HG02943 (cell line): ENCODE data around the gene NUCB2.
A peak's percentile ranks its signal among the peaks of the same experiment; 100 is the strongest.
"Not testable (repeated sequence)": the region's sequence is repeated elsewhere in the genome, so short reads cannot be mapped to it uniquely, and the experiment has no call there.

Source experiments
- ATAC-seq: cut with Tn5 transposase; IDR thresholded peaks from one replicate; pipeline ENCODE4 v1.9.1; 2021; ENCODE audit warnings: mild to moderate bottlenecking, low read depth, moderate library complexity; ENCODE audit not compliant: unreplicated experiment

NUCB2 gene

GRCh38 chr11:17276236-17277023, at the start of gene NUCB2:
Gene NUCB2, plus strand, starts transcription at chr11:17276739. Its CDS starts 18,585 bp downstream, at chr11:17295324.
- peak; percentile 95 for ATAC-seq

DNA sequence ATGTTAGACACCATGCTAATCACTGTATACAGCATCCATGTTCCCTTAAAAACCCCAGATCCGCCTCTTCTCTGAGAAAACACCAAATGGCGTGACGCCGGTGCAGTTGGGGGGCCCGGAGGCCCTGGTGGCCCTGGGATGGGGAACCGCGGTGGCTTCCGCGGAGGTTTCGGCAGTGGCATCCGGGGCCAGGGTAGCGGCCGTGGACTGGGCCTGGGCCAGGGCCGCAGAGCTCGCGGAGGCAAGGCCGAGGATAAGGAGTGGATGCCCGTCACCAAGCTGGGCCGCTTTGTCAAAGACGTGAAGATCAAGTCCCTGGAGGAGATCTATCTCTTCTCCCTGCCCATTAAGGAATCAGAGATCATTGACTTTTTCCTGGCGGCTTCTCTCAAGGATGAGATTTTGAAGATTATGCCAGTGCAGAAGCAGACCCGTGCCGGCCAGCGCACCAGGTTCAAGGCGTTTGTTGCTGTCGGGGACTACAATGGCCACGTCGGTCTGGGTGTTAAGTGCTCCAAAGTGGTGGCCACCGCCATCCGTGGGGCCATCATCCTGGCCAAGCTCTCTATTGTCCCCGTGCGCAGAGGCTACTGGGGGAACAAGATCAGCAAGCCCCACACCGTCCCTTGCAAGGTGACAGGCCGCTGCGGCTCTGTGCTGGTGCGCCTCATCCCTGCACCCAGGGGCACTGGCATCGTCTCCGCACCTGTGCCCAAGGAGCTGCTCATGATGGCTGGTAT, 48.2 kb upstream of the NUCB2 start:
- ATAC-seq = not testable (repeated sequence)

DNA sequence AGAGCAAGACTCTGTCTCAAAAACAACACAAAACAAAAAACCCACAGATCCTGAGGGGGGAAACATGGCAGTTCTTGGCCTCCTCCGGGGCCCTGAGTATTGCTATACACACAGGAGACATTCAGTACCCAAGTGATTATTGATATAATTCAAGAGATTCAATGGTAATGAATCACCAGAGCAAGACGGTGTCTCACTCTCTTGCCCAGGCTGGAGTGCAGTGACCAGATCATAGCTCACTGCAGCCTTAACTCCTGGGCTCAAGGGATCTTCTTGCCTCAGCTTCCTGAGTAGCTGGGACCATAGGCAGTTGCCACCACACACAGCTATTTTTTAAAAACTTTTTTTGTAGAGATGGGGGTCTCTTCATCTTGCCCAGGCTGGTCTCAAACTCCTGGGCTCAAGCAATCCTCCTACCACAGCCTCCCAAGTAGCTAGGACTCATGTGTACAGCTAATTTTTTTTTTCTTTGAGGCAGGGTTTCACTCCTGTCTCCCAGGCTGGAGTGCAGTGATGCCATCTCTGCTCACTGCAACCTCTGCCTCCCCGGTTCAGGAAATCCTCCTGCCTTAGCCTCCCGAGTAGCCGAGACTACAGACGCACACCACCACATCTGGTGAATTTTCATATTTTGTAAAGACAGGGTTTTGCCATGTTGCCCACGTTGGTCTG, 46.9 kb upstream of the NUCB2 start:
- ATAC-seq = no peak

- ATAC-seq = peak; percentile 84
Observed at GRCh38 chr11:17230867-17231851, 45.4 kb upstream of the NUCB2 start.

DNA sequence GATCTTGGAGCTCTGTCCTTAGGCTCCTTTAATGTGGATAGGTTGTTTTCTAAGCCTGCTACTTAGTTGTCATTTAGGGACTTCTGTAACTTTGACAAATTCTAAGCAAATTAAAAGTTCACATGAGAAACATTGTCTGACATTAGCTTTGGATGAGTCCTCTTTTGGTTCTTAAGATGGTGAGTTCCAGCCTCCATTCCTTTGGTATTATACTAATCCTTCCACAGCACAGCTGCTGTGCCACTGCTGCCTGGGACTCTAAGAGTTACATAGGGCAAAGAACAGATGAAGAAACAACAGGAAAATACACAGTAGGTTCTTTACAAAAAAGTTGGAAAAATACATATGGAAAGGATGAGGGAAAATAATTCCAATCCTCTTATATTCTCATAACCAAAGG, 43.4 kb upstream of the NUCB2 start:
- no peak for ATAC-seq

- no peak for ATAC-seq
Observed at GRCh38 chr11:17238377-17238776, 38.2 kb upstream of the NUCB2 start.

GRCh38 chr11:17239927-17240326, 36.6 kb upstream of the NUCB2 start:
- not testable (repeated sequence) for ATAC-seq

DNA sequence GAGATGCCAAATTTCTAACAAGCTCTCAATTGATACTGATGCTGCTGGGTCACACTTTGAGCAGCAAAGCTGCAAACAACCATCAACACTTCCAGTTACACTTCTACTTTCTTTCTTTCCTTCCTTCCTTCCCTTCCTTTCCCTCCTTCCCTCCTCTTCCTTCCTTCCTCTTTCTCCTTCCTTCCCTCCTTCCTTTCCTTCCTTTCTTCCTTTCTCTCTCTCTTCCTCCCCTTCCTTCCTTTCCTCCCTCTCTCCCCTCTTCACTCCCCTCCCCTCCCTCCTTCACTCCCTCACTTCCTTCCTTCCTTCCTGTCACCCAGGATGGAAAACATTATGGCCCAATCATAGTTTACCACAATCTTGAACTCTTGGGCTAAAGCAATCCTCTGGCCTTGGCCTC, 35.8 kb upstream of the NUCB2 start:
- no peak for ATAC-seq

DNA sequence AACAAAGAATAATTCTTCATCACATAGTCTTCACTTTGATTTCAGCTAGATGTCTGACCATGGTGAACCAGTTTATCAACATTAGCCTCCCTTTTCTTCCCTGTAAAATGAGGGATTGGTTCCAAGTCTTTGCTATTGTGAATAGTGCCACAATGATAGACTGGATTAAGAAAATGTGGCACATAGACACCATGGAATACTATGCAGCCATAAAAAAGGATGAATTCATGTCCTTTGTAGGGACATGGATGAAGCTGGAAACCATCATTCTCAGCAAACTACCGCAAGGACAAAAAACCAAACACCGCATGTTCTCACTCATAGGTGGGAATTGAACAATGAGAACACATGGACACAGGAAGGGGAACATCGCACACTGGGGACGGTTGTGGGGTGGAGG, 33.6 kb upstream of the NUCB2 start:
- not testable (repeated sequence) for ATAC-seq

- ATAC-seq = peak; percentile 77
Observed at GRCh38 chr11:17244046-17244445, 32.5 kb upstream of the NUCB2 start.

DNA sequence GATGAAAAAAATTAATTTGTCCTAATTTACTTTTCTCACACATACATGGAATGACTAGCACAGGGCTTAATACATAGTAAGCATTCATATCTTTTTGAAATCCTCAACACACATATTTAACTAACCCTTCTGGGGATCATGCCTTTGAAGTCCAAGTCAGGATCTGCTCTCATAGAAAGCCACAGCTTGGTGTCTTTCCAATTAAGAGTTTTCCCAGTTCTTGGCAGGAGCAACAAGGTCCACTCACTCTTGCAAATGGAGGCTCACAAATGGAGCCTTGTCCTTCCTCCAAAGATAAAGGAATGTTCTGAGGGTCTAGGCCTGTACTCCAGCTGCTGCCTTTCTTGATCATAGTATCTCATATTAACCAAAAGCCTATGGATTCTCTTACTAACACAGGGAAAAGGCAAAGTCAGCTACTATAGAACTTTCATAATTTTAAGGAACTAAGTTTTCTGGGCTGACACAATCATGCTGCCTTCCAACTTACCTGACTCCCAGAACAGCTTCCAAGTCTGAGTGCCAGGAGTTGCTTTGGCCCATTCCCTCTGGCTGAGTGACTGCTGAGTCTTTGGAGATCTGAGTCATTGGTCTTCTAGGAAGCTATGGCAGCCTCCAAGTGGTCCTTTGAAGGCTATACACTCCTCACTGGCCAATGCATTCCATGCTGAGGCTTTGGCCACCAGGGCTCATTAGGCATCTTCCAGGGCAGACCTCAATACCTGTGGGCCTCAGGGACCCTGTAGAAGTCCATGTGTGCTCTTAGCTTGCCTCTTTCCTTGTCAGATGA, 25.8 kb upstream of the NUCB2 start:
- ATAC-seq = no peak

DNA sequence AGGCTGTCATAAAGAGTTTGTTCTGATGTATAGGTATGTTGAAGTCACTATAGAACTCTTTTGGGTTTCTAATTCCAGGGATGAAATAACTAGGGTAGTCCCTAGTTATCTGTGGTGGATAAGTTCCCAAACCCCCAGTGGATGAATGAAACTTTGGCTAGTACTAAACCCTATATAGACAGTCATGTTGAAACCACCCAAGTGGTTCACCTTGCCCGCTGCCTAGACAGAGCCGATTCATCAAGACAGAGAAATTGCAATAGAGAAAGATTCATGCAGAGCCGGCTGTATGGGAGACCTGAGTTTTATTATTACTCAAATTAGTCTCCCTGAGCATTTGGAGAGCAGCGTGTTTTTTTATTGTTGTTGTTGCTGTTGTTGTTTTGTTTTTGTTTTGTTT, 23.8 kb upstream of the NUCB2 start:
- no peak for ATAC-seq

GRCh38 chr11:17256512-17256911, 20.0 kb upstream of the NUCB2 start:
- no peak for ATAC-seq

- no peak for ATAC-seq
Observed at GRCh38 chr11:17257196-17257595, 19.3 kb upstream of the NUCB2 start.

GRCh38 chr11:17258670-17259069, 17.9 kb upstream of the NUCB2 start:
- no peak for ATAC-seq

DNA sequence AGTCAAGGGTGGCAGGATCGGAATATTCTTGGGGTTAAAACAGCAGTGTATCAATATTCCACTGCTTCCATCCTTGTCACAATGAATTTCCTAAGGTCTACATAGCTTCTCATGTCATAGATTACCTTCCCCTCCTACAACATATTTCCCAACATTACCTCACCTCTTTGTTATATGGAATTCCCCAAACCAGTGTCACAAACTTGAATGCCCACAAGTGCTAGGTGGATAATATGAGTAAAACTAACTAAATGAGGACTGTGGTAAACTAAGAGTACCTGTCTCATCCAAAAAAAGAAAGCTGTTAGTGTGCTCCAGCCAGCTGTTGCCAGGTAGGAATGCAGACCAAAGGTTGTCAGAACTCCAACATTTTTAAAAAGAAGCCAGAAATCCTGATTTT, 17.0 kb upstream of the NUCB2 start:
- ATAC-seq = no peak

GRCh38 chr11:17260020-17260419, 16.5 kb upstream of the NUCB2 start:
- no peak for ATAC-seq

GRCh38 chr11:17263769-17264168, 12.8 kb upstream of the NUCB2 start:
- ATAC-seq = no peak

DNA sequence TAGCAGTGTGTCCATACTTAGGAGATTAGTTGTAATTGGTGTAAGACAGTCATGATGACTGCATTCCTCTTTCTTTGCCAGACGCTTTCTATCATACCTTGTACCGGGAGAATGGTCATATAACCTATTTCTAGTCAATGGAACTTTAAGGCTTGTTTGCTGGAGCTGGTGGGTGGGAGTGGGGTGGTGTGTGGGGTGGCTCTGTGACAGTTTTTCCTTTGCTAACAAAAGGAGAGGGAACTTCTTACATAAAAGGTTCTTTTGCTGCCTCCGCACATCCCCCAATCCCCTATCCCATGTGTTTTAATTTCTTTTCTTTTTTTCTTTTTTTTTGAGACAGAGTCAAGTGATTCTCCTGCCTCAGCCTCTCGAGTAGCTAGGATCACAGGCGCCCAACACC, 9.8 kb upstream of the NUCB2 start:
- no peak for ATAC-seq
